HCT116 (cell line): ENCODE measurements around the gene SUCNR1. TPM values are rescaled to one million over a fixed set of nuclear protein-coding genes. Genes with fewer than 3 reads are reported as not detected.

Experiments
- ELF1 ChIP-seq: IDR thresholded peaks from 2 replicates; pipeline ENCODE4 v1.6.1; 2012; ENCODE audit warnings: low read depth, borderline replicate concordance
- JUND ChIP-seq: IDR thresholded peaks from 2 replicates; pipeline ENCODE4 v1.6.1; 2012
- POLR2A ChIP-seq: IDR thresholded peaks from 2 replicates; pipeline ENCODE4 v1.7.0; 2011; ENCODE audit warnings: borderline replicate concordance; ENCODE audit not compliant: insufficient read depth, insufficient read length; ENCODE audit errors: extremely low read depth
- POLR2AphosphoS5 ChIP-seq: IDR thresholded peaks from 2 replicates; pipeline ENCODE4 v1.6.1; 2011; ENCODE audit warnings: mild to moderate bottlenecking, low read depth, low read length, moderate library complexity
- RAD21 ChIP-seq: IDR thresholded peaks from 2 replicates; pipeline ENCODE4 v1.6.1; 2012; ENCODE audit warnings: low read depth, mild to moderate bottlenecking
- SIN3A ChIP-seq: IDR thresholded peaks from 2 replicates; pipeline ENCODE4 v1.6.1; 2012; ENCODE audit warnings: low read depth
- SP1 ChIP-seq: IDR thresholded peaks from 2 replicates; pipeline ENCODE4 v1.6.1; 2012; ENCODE audit warnings: low read depth
- ZFX ChIP-seq: fragments of 450-650 bp; IDR thresholded peaks from 2 replicates; pipeline ENCODE4 v1.6.1; 2017
- ZNF274 ChIP-seq: fragments of 200-500 bp; sonication (Bioruptor generic); IDR thresholded peaks from 2 replicates; pipeline ENCODE4 v1.6.1; 2014; ENCODE audit warnings: mild to moderate bottlenecking, low read depth, low read length, inconsistent platforms
- total RNA-seq: library from RNA; stranded (reverse); gene quantifications from one replicate; pipeline ENCODE4 v1.2.1, GENCODE V29; 2021; ENCODE audit not compliant: unreplicated experiment
- TF ChIP-seq, protein P1 (sequence below): IDR thresholded peaks from 2 replicates; pipeline ENCODE4 v1.6.1; 2012; ENCODE audit warnings: low read depth
- TF ChIP-seq, protein P2 (sequence below): IDR thresholded peaks from 2 replicates; pipeline ENCODE4 v1.6.1; 2012
- TF ChIP-seq, protein P3 (sequence below): IDR thresholded peaks from 2 replicates; pipeline ENCODE4 v1.6.1; 2011; ENCODE audit warnings: mild to moderate bottlenecking, low read length, moderate library complexity; ENCODE audit not compliant: insufficient replicate concordance; ENCODE audit errors: extremely low read depth

SUCNR1 gene
- total RNA-seq, 1 experiment from 2014 or later = 0.17 TPM

- TF ChIP-seq, protein P1, sequence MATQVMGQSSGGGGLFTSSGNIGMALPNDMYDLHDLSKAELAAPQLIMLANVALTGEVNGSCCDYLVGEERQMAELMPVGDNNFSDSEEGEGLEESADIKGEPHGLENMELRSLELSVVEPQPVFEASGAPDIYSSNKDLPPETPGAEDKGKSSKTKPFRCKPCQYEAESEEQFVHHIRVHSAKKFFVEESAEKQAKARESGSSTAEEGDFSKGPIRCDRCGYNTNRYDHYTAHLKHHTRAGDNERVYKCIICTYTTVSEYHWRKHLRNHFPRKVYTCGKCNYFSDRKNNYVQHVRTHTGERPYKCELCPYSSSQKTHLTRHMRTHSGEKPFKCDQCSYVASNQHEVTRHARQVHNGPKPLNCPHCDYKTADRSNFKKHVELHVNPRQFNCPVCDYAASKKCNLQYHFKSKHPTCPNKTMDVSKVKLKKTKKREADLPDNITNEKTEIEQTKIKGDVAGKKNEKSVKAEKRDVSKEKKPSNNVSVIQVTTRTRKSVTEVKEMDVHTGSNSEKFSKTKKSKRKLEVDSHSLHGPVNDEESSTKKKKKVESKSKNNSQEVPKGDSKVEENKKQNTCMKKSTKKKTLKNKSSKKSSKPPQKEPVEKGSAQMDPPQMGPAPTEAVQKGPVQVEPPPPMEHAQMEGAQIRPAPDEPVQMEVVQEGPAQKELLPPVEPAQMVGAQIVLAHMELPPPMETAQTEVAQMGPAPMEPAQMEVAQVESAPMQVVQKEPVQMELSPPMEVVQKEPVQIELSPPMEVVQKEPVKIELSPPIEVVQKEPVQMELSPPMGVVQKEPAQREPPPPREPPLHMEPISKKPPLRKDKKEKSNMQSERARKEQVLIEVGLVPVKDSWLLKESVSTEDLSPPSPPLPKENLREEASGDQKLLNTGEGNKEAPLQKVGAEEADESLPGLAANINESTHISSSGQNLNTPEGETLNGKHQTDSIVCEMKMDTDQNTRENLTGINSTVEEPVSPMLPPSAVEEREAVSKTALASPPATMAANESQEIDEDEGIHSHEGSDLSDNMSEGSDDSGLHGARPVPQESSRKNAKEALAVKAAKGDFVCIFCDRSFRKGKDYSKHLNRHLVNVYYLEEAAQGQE = no peak
- TF ChIP-seq POLR2A = no peak
- TF ChIP-seq ZFX = no peak
- peak; percentile 73 for TF ChIP-seq SP1
- TF ChIP-seq SIN3A = peak; percentile 50; the same call in 1 of the 2 replicates
- TF ChIP-seq ELF1 = 0 out of 2 replicates have a peak, but pooled peaks have one; percentile 18
- TF ChIP-seq JUND = peak; percentile 66
- peak; percentile 39 for TF ChIP-seq RAD21
- TF ChIP-seq, protein P2, sequence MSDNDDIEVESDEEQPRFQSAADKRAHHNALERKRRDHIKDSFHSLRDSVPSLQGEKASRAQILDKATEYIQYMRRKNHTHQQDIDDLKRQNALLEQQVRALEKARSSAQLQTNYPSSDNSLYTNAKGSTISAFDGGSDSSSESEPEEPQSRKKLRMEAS = peak; percentile 87
- TF ChIP-seq, protein P3, sequence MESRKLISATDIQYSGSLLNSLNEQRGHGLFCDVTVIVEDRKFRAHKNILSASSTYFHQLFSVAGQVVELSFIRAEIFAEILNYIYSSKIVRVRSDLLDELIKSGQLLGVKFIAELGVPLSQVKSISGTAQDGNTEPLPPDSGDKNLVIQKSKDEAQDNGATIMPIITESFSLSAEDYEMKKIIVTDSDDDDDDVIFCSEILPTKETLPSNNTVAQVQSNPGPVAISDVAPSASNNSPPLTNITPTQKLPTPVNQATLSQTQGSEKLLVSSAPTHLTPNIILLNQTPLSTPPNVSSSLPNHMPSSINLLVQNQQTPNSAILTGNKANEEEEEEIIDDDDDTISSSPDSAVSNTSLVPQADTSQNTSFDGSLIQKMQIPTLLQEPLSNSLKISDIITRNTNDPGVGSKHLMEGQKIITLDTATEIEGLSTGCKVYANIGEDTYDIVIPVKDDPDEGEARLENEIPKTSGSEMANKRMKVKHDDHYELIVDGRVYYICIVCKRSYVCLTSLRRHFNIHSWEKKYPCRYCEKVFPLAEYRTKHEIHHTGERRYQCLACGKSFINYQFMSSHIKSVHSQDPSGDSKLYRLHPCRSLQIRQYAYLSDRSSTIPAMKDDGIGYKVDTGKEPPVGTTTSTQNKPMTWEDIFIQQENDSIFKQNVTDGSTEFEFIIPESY = no peak
- TF ChIP-seq POLR2AphosphoS5 = peak; percentile 47; the same call in 1 of the 2 replicates
- no peak for TF ChIP-seq ZNF274
Observed at GRCh38 chr3:151837057-151837456, 36.4 kb upstream of the SUCNR1 start (continued).
